IPS DF 19.7 (cell line): ENCODE data around the gene ROBO4.

Source experiments
- DNase-seq: peaks from one replicate; pipeline ENCODE4 v3.0.0-alpha.2; 2013; ENCODE audit warnings: low read depth, low spot score

ROBO4 gene

GRCh38 chr11:124873951-124874350, 23.7 kb downstream of the ROBO4 start:
- no peak for DNase-seq

GRCh38 chr11:124872741-124873140, 24.9 kb downstream of the ROBO4 start:
- no peak for DNase-seq

- no peak for DNase-seq
Measured at GRCh38 chr11:124872280-124872679, 25.4 kb downstream of the ROBO4 start.

GRCh38 chr11:124870430-124870829, 27.2 kb downstream of the ROBO4 start:
- DNase-seq = no peak

GRCh38 chr11:124869856-124870387, 27.7 kb downstream of the ROBO4 start:
- DNase-seq = no peak

GRCh38 chr11:124869331-124869730, 28.3 kb downstream of the ROBO4 start:
- no peak for DNase-seq

GRCh38 chr11:124868331-124869274, 29.1 kb downstream of the ROBO4 start:
- DNase-seq = no peak

- DNase-seq = no peak
Measured at GRCh38 chr11:124867700-124868099, 30.0 kb downstream of the ROBO4 start.

- DNase-seq = no peak
Measured at GRCh38 chr11:124865902-124866851, 31.5 kb downstream of the ROBO4 start.

- DNase-seq = no peak
Measured at GRCh38 chr11:124865181-124865901, 32.3 kb downstream of the ROBO4 start, which contains the start of gene ROBO3. ROBO3 (plus strand) TSS chr11:124865432; CDS start chr11:124865578, 146 bp downstream.

- no peak for DNase-seq
Measured at GRCh38 chr11:124864892-124865180, 32.8 kb downstream of the ROBO4 start.

GRCh38 chr11:124864176-124864891, 33.3 kb downstream of the ROBO4 start:
- no peak for DNase-seq

GRCh38 chr11:124863826-124864165, 33.9 kb downstream of the ROBO4 start:
- DNase-seq = no peak

- no peak for DNase-seq
Measured at GRCh38 chr11:124863137-124863825, 34.4 kb downstream of the ROBO4 start.

GRCh38 chr11:124861670-124862069, 36.0 kb downstream of the ROBO4 start:
- no peak for DNase-seq

GRCh38 chr11:124859171-124859570, 38.5 kb downstream of the ROBO4 start:
- DNase-seq = no peak

- DNase-seq = no peak
Measured at GRCh38 chr11:124846070-124846673, 51.5 kb downstream of the ROBO4 start.

GRCh38 chr11:124844664-124845079, 53.0 kb downstream of the ROBO4 start:
- DNase-seq = no peak

- no peak for DNase-seq
Measured at GRCh38 chr11:124843616-124843910, 54.1 kb downstream of the ROBO4 start.

GRCh38 chr11:124842305-124842704, 55.4 kb downstream of the ROBO4 start:
- DNase-seq = no peak
